GM18858 (cell line): ENCODE data around the gene PPM1B.
"Not testable (repeated sequence)": the region's sequence is repeated elsewhere in the genome, so short reads cannot be mapped to it uniquely, and the experiment has no call there.

ENCODE experiments used
- ATAC-seq: cut with Tn5 transposase; IDR thresholded peaks from one replicate; pipeline ENCODE4 v1.9.1; 2021; ENCODE audit not compliant: unreplicated experiment

Gene PPM1B

DNA sequence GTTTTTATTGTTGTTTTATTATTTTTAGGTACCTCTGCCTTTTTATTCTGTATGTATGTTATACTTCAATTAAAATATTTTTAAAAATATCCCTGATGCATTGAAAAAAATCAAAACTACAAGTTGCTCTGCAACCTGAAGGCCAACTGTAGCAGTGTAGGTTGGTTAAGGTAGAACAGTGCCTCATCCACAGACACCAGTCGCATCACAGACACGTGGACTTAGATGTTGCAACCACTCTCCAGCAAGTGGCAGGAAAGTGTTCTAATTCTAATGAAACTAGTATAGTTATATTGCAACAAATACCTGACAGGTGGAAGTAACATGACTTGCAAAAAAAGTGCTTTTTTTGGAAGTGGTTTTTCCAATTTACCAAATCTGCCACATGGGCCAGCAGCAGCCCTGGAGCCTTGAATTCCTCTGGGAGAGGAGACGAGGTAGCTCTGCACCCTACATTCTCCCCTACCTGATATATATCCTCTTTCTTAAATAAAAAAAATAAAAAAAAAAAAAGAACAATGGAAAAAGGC is 78.2 kb downstream of the PPM1B start:
- no peak for ATAC-seq

- no peak for ATAC-seq
These were observed 79.2 kb downstream of the PPM1B start for GRCh38 chr2:44247924-44248323.

DNA sequence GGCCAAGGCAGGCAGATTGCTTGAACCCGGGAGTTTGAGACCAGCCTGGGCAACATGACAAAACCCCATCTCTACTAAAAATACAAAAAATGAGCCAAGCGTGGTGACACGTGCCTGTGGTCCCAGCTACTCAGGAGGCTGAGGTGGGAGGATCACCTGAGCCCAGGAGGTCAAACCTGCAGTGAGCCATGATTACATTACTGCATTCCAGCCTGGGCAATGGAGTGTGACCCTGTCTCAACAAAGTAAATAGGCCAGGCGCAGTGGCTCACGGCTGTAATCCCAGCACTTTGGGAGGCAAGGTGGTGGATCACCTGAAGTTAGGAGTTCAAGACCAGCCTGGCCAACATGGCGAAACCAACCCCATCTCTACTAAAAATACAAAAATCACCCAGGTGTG is 80.6 kb downstream of the PPM1B start:
- ATAC-seq = not testable (repeated sequence)

DNA sequence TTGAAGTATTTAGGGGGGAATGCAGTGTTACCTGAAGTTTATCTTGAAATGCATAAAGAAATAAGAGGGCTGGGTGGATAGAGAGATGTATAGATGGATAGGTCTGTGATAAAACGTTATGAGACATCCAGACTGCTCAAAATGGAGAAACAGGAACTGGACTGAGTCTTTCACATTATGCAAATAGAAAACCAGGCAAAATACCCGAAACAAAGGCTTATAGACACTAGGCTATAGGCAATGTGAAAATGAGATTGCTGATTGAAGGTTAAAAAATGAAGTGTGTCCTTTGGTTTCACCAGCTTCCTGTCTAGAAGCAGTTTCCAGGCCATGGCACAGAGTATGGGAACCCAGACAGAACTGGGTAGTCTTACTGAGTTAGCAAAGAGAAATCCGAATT is 81.7 kb downstream of the PPM1B start:
- ATAC-seq = peak; percentile 86

DNA sequence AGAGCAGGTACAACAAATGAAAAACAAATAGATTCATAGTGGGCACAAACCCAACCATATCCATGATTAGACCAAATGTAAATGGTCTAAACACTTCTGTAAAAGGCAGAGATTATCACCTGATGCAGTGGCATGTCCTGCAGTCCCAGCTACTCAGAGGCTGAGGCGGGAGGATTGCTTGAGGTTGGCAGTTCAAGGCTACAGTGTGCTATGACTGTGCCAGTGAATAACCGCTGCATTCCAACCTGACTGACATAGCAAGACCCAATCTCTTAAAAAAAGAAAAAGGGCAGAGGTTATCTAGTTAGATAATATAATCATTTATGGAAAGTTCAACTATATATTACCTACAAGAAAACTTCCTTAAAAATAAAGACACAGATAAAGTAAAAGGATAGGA is 85.3 kb downstream of the PPM1B start:
- no peak for ATAC-seq

GRCh38 chr2:44255704-44256103 is 87.0 kb downstream of the PPM1B start:
- ATAC-seq = not testable (repeated sequence)

DNA sequence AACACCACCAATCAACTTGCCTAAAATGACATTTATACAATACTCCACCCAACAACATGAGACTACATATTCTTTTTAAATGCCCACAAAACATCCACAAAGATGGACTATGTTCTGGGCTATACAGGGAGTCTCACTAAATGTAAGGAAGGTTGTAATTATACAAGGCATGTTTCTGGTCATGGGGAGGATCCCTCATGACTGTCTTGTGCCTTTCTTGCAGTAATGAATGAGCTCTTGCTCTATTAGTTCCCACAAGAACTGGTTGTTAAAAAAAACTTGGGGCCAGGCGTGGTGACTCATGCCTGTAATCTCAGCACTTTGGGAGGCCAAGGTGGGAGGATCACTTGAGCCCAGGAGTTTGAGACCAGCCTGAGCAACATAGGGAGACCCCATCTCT is 89.1 kb downstream of the PPM1B start:
- ATAC-seq = not testable (repeated sequence)

DNA sequence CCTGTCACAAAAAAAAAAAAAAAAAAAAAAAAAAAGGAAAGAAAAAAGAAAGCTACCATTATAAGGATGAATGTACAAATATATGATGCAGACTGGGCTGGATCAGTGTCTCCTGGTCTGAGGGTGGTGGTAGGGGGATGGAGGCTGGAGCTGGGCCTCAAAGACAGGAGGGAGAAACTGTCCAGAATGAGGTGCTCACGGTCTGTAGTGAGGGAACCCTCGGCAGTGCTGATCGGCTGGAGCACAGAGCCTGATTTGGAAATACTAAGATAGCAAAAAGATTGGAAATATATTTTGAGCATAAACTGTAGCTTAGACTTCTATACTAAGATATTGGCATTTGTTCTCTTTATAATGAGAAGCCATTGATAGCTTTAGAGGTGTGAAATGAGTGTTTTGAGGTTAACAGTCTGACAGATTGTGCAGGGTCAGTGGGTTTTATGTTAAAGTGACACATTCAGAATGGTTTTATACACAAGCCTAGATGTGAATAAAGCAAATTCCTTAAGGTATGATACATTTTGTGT is 98.7 kb downstream of the PPM1B start:
- no peak for ATAC-seq

GRCh38 chr2:44267796-44268648 is 99.3 kb downstream of the PPM1B start:
- ATAC-seq = no peak

- no peak for ATAC-seq
These were observed 101.2 kb downstream of the PPM1B start for GRCh38 chr2:44269831-44270230.

- ATAC-seq = no peak
These were observed 102.6 kb downstream of the PPM1B start for GRCh38 chr2:44271296-44271695.

DNA sequence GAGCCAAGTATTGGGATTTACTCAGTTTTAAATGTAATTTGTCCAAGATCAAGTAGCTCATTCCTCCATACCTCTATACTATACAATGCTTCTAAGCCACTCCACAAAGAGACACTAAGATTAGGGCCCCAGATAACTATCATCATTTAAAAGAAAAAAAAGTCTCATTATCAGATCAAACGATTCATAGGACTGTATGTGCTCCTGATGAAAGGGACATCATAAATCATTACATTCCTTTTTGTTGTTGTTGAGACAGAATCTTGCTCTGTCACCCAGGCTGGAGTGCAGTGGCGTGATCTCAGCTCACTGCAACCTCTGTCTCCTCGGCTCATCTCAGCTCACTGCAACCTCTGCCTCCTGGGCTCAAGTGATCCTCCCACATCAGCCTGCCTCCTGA is 104.4 kb downstream of the PPM1B start:
- no peak for ATAC-seq

DNA sequence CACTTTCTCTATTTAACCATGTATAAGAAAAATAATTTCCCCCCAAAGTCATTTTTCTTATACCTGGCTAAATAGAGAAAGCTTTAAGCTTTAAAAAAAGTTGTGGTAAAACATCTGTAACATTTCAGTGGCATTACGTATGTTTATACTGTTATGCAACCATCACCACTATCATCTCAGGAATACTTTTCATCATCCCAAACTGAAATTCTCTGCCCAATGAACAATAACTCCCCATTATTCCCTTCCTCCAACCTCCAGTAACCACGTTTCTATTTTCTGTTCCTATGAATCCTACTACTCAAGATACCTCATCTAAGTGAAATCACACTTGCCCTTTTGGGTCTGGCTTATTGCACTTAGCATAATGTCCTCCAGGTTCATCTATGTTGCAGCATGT is 104.9 kb downstream of the PPM1B start:
- no peak for ATAC-seq

- no peak for ATAC-seq
These were observed 107.2 kb downstream of the PPM1B start for GRCh38 chr2:44275927-44276303.

DNA sequence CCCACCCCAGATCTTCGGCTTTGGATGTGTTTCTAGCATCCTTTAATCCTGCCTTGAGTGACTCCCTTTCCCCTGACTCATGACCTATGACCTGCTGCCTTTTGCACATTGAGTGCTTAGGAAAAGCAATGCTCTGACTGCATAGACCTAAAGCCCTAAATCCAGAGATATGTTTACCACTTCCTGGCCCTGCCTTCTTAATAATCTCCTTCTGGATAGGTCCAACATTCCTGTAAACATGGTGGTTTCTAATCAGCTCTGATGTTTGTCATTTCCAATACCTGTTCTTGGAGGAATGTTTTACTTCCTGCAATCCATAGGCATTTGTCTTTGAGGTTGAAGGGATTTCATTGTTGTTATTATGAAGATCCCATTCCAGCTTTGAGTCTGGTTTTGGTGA is 108.9 kb downstream of the PPM1B start:
- ATAC-seq = no peak

DNA sequence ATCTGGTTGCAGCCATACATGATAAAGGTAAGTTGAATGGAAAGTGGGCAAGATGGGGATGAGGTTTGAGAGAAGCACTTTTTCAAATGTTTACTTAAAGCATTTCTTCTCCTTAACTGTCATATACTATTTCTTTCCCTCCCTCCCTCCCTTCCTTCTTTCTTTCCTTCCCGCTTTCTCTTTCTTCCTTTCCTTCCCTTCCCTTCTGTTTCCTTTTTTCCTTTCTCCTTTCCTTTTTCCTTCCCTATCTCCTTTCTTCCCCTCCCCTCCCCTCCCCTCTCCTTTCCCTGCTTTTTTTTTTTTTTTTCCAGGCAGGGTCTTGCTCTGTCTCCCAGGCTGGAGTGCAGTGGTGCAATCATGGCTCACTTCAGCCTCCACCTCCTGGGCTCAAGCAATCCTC is 112.2 kb downstream of the PPM1B start:
- no peak for ATAC-seq
